ENCODE results near the gene ASAP3. TPM values are rescaled to one million over a fixed set of nuclear protein-coding genes. Genes with fewer than 3 reads are reported as not detected.

ASAP3 gene
- total RNA-seq, 1 experiment from 2014 or later, result 12.1 TPM

DNA sequence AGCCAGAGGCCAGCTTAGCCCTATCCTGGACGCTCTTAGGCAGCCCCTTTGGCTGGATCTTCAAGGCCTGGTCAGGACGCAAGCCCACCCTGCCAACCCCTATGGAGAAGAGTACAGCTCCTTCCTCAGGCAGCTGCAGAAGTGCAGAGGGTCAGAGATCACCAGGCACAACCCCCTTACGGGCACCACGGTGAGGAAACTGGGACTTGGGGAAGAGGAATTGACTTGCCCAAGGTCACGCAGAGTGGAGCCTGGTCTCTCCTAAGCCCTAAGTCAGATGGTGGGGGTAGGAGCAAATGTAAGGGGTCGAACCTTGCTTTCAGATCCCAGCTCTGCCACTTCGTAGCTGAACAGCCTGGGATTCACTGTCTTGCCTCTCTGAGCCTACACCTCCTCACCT, 43.4 kb upstream of the ASAP3 start:
- CTCF ChIA-PET, result interaction anchor here (0.5 kb wide), 1 partner anchor 148 kb away, joined by 4 read pairs; no protein-coding TSS in a partner anchor
- Histone ChIP-seq H3K9me3 (no peaks in the 10 kb centered on the region), H3K4me3 (ENCODE audit: low read depth, low read length) (no peak overlapping the region), H3K4me1 (peaks cover 16% of the 10 kb centered on the region), H3K36me3 (ENCODE audit: control insufficient read depth, insufficient read depth, low read length) (no peaks in the 10 kb centered on the region; the same call in 1 of the 2 replicates), H3K27me3 (replicated peaks; ENCODE audit: control insufficient read depth, insufficient read depth, low read length) (no peaks in the 10 kb centered on the region)
- Mint-ChIP-seq H3K4me1 (ENCODE audit: low read depth, unreplicated experiment) (no peaks in the 10 kb centered on the region), H3K9me3 (ENCODE audit: unreplicated experiment) (no peaks in the 10 kb centered on the region), H3K4me3 (ENCODE audit: unreplicated experiment) (no peak overlapping the region), H3K27ac (ENCODE audit: unreplicated experiment) (no peak overlapping the region), H3K27me3 (ENCODE audit: insufficient read depth, unreplicated experiment) (no peaks in the 10 kb centered on the region), H3K36me3 (ENCODE audit: insufficient read depth, unreplicated experiment) (no peaks in the 10 kb centered on the region)
- intact Hi-C loops (cut with micrococcal nuclease; ENCODE audit: unreplicated experiment), result no loop called here
- no TSS peak for BruUV-seq (replicated peaks)
- POLR2A ChIA-PET, result no interaction called here
- TF ChIP-seq, protein P1, sequence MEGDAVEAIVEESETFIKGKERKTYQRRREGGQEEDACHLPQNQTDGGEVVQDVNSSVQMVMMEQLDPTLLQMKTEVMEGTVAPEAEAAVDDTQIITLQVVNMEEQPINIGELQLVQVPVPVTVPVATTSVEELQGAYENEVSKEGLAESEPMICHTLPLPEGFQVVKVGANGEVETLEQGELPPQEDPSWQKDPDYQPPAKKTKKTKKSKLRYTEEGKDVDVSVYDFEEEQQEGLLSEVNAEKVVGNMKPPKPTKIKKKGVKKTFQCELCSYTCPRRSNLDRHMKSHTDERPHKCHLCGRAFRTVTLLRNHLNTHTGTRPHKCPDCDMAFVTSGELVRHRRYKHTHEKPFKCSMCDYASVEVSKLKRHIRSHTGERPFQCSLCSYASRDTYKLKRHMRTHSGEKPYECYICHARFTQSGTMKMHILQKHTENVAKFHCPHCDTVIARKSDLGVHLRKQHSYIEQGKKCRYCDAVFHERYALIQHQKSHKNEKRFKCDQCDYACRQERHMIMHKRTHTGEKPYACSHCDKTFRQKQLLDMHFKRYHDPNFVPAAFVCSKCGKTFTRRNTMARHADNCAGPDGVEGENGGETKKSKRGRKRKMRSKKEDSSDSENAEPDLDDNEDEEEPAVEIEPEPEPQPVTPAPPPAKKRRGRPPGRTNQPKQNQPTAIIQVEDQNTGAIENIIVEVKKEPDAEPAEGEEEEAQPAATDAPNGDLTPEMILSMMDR (IDR thresholded peaks at IDR 0.05; ENCODE audit: insufficient read depth in 1 of 2, low read depth in 1 of 2, low read length in 1 of 2, severe bottlenecking in 1 of 2, unreplicated experiment in 1 of 2), result no peak
- no peak for DNase-seq

DNA sequence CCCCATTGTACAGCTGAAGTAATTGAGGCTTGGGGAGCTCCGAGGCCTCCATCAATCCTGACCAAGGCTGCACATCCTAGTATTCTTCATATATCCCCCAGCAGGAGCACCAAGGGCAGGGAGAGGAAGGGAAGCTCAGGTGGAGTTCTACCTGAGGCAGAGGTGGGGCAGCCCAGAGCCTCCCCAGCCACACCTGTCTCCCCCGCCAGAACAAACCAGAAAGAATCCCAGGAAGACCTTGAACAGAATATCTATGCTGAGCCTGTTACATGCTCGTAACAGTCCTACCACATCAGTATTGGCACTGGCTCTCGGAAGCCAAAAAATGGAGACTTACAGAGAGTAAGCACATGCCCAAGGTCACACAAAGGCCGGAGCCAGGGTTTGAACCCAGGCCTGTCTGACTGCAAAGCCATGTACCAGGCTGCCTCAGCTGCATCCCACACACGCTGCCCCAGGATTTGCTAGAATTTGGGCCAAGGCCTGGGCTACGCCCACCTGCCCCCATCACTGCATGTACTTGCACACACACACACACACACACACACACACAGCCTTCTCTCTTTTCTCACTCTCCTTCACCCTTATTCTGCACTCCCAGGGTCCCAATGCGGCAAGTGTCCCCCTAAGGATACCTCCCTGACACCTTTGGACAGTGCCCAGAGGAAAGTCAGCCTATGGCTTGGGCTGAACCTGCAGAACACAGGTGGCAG, 42.5 kb upstream of the ASAP3 start:
- peaks cover 4% of the 10 kb centered on the region for H3K36me3 Mint-ChIP-seq (ENCODE audit: insufficient read depth, unreplicated experiment)
- no peaks in the 10 kb centered on the region for H3K4me1 Mint-ChIP-seq (ENCODE audit: low read depth, unreplicated experiment)
- TF ChIP-seq, protein P1 (IDR thresholded peaks at IDR 0.05; ENCODE audit: insufficient read depth in 1 of 2, low read depth in 1 of 2, low read length in 1 of 2, severe bottlenecking in 1 of 2, unreplicated experiment in 1 of 2), result no peak
- peaks cover 8% of the 10 kb centered on the region for H3K4me1 ChIP-seq
- H3K27me3 ChIP-seq (replicated peaks; ENCODE audit: control insufficient read depth, insufficient read depth, low read length), result no peaks in the 10 kb centered on the region
- no peak overlapping the region for H3K27ac Mint-ChIP-seq (ENCODE audit: unreplicated experiment)
- no peak overlapping the region for H3K4me3 ChIP-seq (ENCODE audit: low read depth, low read length)
- no peak overlapping the region for H3K4me3 Mint-ChIP-seq (ENCODE audit: unreplicated experiment)
- no peaks in the 10 kb centered on the region; the same call in 1 of the 2 replicates for H3K36me3 ChIP-seq (ENCODE audit: control insufficient read depth, insufficient read depth, low read length)
- ChIA-PET POLR2A (no interaction called here), CTCF (no interaction called here)
- no peaks in the 10 kb centered on the region for H3K27me3 Mint-ChIP-seq (ENCODE audit: insufficient read depth, unreplicated experiment)
- no peak for DNase-seq
- H3K9me3 Mint-ChIP-seq (ENCODE audit: unreplicated experiment), result no peaks in the 10 kb centered on the region
- intact Hi-C loops (cut with micrococcal nuclease; ENCODE audit: unreplicated experiment), result no loop called here
- H3K9me3 ChIP-seq, result no peaks in the 10 kb centered on the region
- BruUV-seq (replicated peaks), result no TSS peak

DNA sequence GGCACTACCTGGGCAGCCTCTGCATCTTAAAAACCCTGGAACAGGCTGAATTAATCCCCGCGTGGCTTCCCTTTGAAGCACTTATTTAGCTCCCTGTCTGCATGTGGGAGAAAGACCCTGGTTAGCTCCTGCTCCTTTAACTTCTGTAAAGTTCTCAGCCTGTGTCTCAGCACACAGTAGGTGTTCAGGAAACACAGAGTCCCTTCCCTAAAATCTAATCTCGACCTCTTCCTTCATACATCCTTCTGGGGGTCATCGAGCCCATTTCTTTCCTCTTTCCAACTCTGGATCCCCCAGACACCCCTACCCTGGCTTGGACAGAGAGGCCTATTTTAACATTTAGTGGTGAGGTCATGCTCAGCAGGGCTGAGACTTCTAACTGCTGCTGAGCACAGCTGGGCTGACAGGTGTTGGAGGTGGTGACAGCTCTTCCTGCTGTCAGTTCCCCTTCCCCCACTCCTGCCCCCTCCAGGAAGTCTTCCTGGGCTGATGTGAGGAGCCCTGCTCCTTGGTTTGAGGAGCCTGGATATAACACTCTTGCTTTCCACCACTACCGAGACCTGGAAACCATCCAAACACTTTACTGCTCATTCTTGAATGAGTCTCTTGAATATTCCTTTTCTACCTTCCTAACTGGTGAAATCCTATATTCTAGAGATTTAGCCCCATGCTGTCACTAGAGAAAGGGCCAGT, 41.7 kb upstream of the ASAP3 start:
- BruUV-seq (replicated peaks), result no TSS peak
- Mint-ChIP-seq H3K36me3 (ENCODE audit: insufficient read depth, unreplicated experiment) (peaks cover 11% of the 10 kb centered on the region), H3K4me3 (ENCODE audit: unreplicated experiment) (no peak overlapping the region), H3K9me3 (ENCODE audit: unreplicated experiment) (no peaks in the 10 kb centered on the region), H3K27me3 (ENCODE audit: insufficient read depth, unreplicated experiment) (no peaks in the 10 kb centered on the region), H3K27ac (ENCODE audit: unreplicated experiment) (no peak overlapping the region), H3K4me1 (ENCODE audit: low read depth, unreplicated experiment) (no peaks in the 10 kb centered on the region)
- TF ChIP-seq, protein P1 (IDR thresholded peaks at IDR 0.05; ENCODE audit: insufficient read depth in 1 of 2, low read depth in 1 of 2, low read length in 1 of 2, severe bottlenecking in 1 of 2, unreplicated experiment in 1 of 2), result no peak
- Histone ChIP-seq H3K4me1 (peaks cover 7% of the 10 kb centered on the region; the same call in 1 of the 2 replicates), H3K36me3 (ENCODE audit: control insufficient read depth, insufficient read depth, low read length) (no peaks in the 10 kb centered on the region; the same call in 1 of the 2 replicates), H3K27me3 (replicated peaks; ENCODE audit: control insufficient read depth, insufficient read depth, low read length) (no peaks in the 10 kb centered on the region), H3K4me3 (ENCODE audit: low read depth, low read length) (no peak overlapping the region), H3K9me3 (no peaks in the 10 kb centered on the region)
- POLR2A ChIA-PET, result no interaction called here
- no peak for DNase-seq
- CTCF ChIA-PET, result interaction anchor here (0.6 to 1.1 kb wide), 2 partner anchors 12 to 109 kb away, joined by 3 read pairs; no protein-coding TSS in a partner anchor
- intact Hi-C loops (cut with micrococcal nuclease; ENCODE audit: unreplicated experiment), result no loop called here
